ENCODE data around the gene SMIM9. TPM values are rescaled to one million over a fixed set of nuclear protein-coding genes. Genes with fewer than 3 reads are reported as not detected.

SMIM9 gene
- total and polyA plus RNA-seq, 9 of the 15 experiments (the other 6 are each of a cell fraction or from before 2014, with no cell fraction given): 0.08 TPM; not detected in 8

DNA sequence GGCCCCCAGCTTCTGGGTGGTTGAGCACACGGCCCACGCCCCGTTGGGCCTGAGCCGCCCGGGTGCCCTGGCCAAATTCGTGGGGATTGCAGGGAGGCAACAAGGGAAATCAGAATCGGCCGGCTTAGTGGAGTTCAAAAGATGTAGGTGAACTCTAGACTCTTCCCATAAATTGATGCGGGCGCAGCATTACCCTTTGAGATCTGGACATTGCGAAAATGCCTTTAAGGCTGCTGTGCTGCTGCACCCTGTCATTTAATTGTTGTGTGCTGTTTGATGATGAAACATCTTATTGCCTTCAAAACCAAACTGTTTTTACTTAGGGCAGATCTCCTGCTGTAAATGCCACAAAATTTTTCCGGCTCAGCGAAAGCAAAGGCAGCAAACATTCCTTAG is 28.8 kb downstream of the SMIM9 start (continued):
- TF ChIP-seq SETDB1 (IDR thresholded peaks at IDR 0.05; ENCODE audit: low read length) (no peak), CEBPG (CRISPR knock-in tag; IDR thresholded peaks at IDR 0.05) (no peak), CEBPG (tag; conservative IDR thresholded peaks at IDR 0.05 in 1 of 2, IDR thresholded peaks at IDR 0.05 in 1 of 2) (peak; percentile 56 to 74), MBD1 (CRISPR knock-in tag; IDR thresholded peaks at IDR 0.05) (no peak), SMARCA4 (IDR thresholded peaks at IDR 0.05) (peak; percentile 51; the same call in 1 of the 2 replicates), RBM39 (optimal IDR thresholded peaks at IDR 0.05; ENCODE audit: low read depth, low read length) (no peak), STAG1 (CRISPR knock-in tag; IDR thresholded peaks at IDR 0.05; ENCODE audit: borderline replicate concordance) (no peak), ZFX (CRISPR knock-in tag; IDR thresholded peaks at IDR 0.05) (0 out of 2 replicates have a peak, but pooled peaks have one; percentile 1), BCL6 (CRISPR knock-in tag; IDR thresholded peaks at IDR 0.05) (no peak), COPS2 (conservative IDR thresholded peaks at IDR 0.05) (no peak), ZNF143 (CRISPR knock-in tag; IDR thresholded peaks at IDR 0.05) (no peak), TCF7L2 (IDR thresholded peaks at IDR 0.05; ENCODE audit: low read depth, low read length) (no peak), DMBX1 (CRISPR knock-in tag; IDR thresholded peaks at IDR 0.05; ENCODE audit: borderline replicate concordance) (0 out of 2 replicates have a peak, but pooled peaks have one; percentile 29), FOXO4 (CRISPR knock-in tag; IDR thresholded peaks at IDR 0.05) (no peak), BRD4 (IDR thresholded peaks at IDR 0.05) (no peak)
- TF ChIP-seq, protein P1, sequence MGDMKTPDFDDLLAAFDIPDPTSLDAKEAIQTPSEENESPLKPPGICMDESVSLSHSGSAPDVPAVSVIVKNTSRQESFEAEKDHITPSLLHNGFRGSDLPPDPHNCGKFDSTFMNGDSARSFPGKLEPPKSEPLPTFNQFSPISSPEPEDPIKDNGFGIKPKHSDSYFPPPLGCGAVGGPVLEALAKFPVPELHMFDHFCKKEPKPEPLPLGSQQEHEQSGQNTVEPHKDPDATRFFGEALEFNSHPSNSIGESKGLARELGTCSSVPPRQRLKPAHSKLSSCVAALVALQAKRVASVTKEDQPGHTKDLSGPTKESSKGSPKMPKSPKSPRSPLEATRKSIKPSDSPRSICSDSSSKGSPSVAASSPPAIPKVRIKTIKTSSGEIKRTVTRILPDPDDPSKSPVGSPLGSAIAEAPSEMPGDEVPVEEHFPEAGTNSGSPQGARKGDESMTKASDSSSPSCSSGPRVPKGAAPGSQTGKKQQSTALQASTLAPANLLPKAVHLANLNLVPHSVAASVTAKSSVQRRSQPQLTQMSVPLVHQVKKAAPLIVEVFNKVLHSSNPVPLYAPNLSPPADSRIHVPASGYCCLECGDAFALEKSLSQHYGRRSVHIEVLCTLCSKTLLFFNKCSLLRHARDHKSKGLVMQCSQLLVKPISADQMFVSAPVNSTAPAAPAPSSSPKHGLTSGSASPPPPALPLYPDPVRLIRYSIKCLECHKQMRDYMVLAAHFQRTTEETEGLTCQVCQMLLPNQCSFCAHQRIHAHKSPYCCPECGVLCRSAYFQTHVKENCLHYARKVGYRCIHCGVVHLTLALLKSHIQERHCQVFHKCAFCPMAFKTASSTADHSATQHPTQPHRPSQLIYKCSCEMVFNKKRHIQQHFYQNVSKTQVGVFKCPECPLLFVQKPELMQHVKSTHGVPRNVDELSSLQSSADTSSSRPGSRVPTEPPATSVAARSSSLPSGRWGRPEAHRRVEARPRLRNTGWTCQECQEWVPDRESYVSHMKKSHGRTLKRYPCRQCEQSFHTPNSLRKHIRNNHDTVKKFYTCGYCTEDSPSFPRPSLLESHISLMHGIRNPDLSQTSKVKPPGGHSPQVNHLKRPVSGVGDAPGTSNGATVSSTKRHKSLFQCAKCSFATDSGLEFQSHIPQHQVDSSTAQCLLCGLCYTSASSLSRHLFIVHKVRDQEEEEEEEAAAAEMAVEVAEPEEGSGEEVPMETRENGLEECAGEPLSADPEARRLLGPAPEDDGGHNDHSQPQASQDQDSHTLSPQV (IDR thresholded peaks at IDR 0.05): peak; percentile 70
- TF ChIP-seq, protein P2, sequence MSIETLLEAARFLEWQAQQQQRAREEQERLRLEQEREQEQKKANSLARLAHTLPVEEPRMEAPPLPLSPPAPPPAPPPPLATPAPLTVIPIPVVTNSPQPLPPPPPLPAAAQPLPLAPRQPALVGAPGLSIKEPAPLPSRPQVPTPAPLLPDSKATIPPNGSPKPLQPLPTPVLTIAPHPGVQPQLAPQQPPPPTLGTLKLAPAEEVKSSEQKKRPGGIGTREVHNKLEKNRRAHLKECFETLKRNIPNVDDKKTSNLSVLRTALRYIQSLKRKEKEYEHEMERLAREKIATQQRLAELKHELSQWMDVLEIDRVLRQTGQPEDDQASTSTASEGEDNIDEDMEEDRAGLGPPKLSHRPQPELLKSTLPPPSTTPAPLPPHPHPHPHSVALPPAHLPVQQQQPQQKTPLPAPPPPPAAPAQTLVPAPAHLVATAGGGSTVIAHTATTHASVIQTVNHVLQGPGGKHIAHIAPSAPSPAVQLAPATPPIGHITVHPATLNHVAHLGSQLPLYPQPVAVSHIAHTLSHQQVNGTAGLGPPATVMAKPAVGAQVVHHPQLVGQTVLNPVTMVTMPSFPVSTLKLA (conservative IDR thresholded peaks at IDR 0.05): 0 out of 4 replicates have a peak, but pooled peaks of 1 of the 2 experiments have one; percentile 8
- TF ChIP-seq, protein P3, sequence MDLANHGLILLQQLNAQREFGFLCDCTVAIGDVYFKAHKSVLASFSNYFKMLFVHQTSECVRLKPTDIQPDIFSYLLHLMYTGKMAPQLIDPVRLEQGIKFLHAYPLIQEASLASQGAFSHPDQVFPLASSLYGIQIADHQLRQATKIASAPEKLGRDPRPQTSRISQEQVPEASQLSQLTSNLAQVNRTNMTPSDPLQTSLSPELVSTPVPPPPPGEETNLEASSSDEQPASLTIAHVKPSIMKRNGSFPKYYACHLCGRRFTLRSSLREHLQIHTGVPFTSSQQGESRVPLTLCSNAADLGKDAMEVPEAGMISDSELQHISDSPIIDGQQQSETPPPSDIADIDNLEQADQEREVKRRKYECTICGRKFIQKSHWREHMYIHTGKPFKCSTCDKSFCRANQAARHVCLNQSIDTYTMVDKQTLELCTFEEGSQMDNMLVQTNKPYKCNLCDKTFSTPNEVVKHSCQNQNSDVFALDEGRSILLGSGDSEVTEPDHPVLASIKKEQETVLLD (IDR thresholded peaks at IDR 0.05): peak; percentile 22; the same call in 1 of the 2 replicates

All from K562 (cell line).